ENCODE results near the gene PLB1. TPM values are rescaled to one million over a fixed set of nuclear protein-coding genes. Genes with fewer than 3 reads are reported as not detected.
A peak's percentile ranks its signal among the peaks of the same experiment; 100 is the strongest.

Gene PLB1
- total and polyA plus RNA-seq, 9 of the 15 experiments (the other 6 are each of a cell fraction or from before 2014, with no cell fraction given) = 0.01 to 0.09 (median 0.07) TPM; not detected in 2

DNA sequence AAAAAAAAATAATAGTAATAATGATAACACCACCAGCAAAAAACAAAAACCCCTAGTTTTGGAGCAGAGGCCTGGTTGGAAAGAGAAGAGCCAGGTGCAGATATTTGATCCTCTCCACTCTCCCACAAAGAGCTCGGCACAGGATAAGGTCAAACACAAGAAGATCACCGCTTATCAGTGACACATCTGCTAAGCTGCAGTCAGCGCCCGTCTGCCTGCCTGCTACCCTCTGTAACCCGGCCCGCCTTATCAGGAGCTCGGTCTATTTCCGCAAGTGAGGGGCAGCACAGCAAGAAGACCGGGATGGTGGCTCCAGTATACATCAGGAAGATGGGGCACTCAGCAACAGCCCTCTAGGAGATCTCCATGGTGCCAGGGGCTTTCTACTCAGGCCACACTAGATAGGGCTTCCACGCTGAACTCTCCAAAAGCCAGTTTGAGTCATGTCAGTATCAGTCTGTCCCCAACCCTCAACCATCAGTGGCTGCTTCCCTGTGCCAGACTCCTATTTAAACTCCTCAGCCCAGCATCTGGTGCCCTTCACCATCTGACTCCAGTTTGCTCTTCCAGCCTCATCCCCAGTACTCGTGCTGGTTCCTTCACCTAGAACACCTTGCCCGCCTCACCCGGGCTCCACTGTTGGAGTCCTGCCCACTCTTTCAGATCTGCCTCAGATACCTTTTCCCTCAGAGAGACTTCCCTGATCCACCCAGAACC lies 188.4 kb downstream of the PLB1 start (continued):
- TF ChIP-seq, protein P1, sequence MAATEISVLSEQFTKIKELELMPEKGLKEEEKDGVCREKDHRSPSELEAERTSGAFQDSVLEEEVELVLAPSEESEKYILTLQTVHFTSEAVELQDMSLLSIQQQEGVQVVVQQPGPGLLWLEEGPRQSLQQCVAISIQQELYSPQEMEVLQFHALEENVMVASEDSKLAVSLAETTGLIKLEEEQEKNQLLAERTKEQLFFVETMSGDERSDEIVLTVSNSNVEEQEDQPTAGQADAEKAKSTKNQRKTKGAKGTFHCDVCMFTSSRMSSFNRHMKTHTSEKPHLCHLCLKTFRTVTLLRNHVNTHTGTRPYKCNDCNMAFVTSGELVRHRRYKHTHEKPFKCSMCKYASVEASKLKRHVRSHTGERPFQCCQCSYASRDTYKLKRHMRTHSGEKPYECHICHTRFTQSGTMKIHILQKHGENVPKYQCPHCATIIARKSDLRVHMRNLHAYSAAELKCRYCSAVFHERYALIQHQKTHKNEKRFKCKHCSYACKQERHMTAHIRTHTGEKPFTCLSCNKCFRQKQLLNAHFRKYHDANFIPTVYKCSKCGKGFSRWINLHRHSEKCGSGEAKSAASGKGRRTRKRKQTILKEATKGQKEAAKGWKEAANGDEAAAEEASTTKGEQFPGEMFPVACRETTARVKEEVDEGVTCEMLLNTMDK (IDR thresholded peaks at IDR 0.05; ENCODE audit: borderline replicate concordance, insufficient read depth, low read depth, low read length, poor library complexity, severe bottlenecking) = no peak
- TF ChIP-seq HNRNPL (IDR thresholded peaks at IDR 0.05; ENCODE audit: low read depth, low read length) = peak; percentile 49; the same call in 1 of the 2 replicates
- TF ChIP-seq KAT7 (CRISPR knock-in tag; IDR thresholded peaks at IDR 0.05; ENCODE audit: borderline replicate concordance) = no peak
- TF ChIP-seq NFXL1 (CRISPR knock-in tag; IDR thresholded peaks at IDR 0.05) = no peak
- TF ChIP-seq POLR2AphosphoS5 (IDR thresholded peaks at IDR 0.05; ENCODE audit: control insufficient read depth, insufficient read depth, low read depth, low read length) = peak; percentile 36; the same call in 1 of the 2 replicates
- no peak for TF ChIP-seq CEBPZ (IDR thresholded peaks at IDR 0.05; ENCODE audit: borderline replicate concordance, low read depth, low read length)
- TF ChIP-seq JUND (IDR thresholded peaks at IDR 0.05; ENCODE audit: borderline replicate concordance, low read depth, low read length) = peak; percentile 42; the same call in 1 of the 2 replicates
- peak; percentile 65; the same call in 2 of the 3 replicates for TF ChIP-seq JUND (tag; IDR thresholded peaks at IDR 0.05; ENCODE audit: borderline replicate concordance, low read depth, low read length)
- peak in 1 of 2 experiments; percentile 59; a peak in 1 of 4 replicates for TF ChIP-seq RCOR1 (IDR thresholded peaks at IDR 0.05; ENCODE audit: borderline replicate concordance in 1 of 2, low read depth in 2 of 2, low read length in 2 of 2)
- no peak for TF ChIP-seq ATF1 (CRISPR knock-in tag; IDR thresholded peaks at IDR 0.05)
- 0 out of 2 replicates have a peak, but pooled peaks have one; percentile 17 for TF ChIP-seq ATF1 (tag; IDR thresholded peaks at IDR 0.05)
- no peak for TF ChIP-seq CBX5 (IDR thresholded peaks at IDR 0.05; ENCODE audit: borderline replicate concordance, low read depth)
- TF ChIP-seq NCOA2 (IDR thresholded peaks at IDR 0.05; ENCODE audit: partially characterized antibody in 2 of 2) = no peak
- no peak for TF ChIP-seq TFE3 (CRISPR knock-in tag; IDR thresholded peaks at IDR 0.05)
- no peak for TF ChIP-seq ZNF232 (CRISPR knock-in tag; IDR thresholded peaks at IDR 0.05)
- peak; percentile 77 for TF ChIP-seq TEAD4 (IDR thresholded peaks at IDR 0.05; ENCODE audit: low read length)
- no peak for TF ChIP-seq TEAD4 (CRISPR knock-in tag; IDR thresholded peaks at IDR 0.05; ENCODE audit: borderline replicate concordance)
- TF ChIP-seq RBBP5 (IDR thresholded peaks at IDR 0.05; ENCODE audit: borderline replicate concordance, insufficient read depth, low read length, poor library complexity, severe bottlenecking) = peak; percentile 47
- no peak for TF ChIP-seq ZKSCAN1 (IDR thresholded peaks at IDR 0.05; ENCODE audit: low read depth, low read length)
- TF ChIP-seq KDM5B (IDR thresholded peaks at IDR 0.05; ENCODE audit: insufficient replicate concordance, low read depth, low read length) = no peak

Measured in K562 (cell line).